Mesendoderm (in vitro differentiated cells): ENCODE results near the gene CA7.

Source experiments
- DNase-seq: peaks from one replicate; pipeline ENCODE4 v3.0.0; 2013
- H2AK5ac ChIP-seq: 2 replicates; pipeline ENCODE4 v1.6.1; 2013; ENCODE audit warnings: low read length, inconsistent platforms
- H2BK120ac ChIP-seq: 2 replicates; pipeline ENCODE4 v1.6.1; 2013; ENCODE audit warnings: low read depth, mild to moderate bottlenecking, low read length, moderate library complexity, mixed read lengths
- H2BK15ac ChIP-seq: replicated peaks from 2 replicates; pipeline ENCODE4 v1.6.1; 2013; ENCODE audit warnings: low read depth, mild to moderate bottlenecking, moderate library complexity
- H2BK5ac ChIP-seq: 2 replicates; pipeline ENCODE4 v1.6.1; 2013; ENCODE audit warnings: low read length, inconsistent platforms
- H3K18ac ChIP-seq: 2 replicates; pipeline ENCODE4 v1.6.1; 2013; ENCODE audit warnings: mild to moderate bottlenecking, low read length, mixed read lengths
- H3K23ac ChIP-seq: one replicate; pipeline ENCODE4 v1.6.1; 2013; ENCODE audit warnings: low read length
- H3K27ac ChIP-seq: 2 replicates; pipeline ENCODE4 v1.5.1; 2013; ENCODE audit warnings: low read depth, mild to moderate bottlenecking, inconsistent platforms, low read length, moderate library complexity
- H3K27me3 ChIP-seq: 2 replicates; pipeline ENCODE4 v1.6.1; 2013; ENCODE audit warnings: low read length, control low read depth, mild to moderate bottlenecking, inconsistent platforms; ENCODE audit not compliant: insufficient read depth, poor library complexity
- H3K36me3 ChIP-seq: 2 replicates; pipeline ENCODE4 v1.6.1; 2013; ENCODE audit warnings: low read length, inconsistent platforms; ENCODE audit not compliant: control insufficient read depth, insufficient read depth
- H3K4ac ChIP-seq: one replicate; pipeline ENCODE4 v1.6.1; 2013; ENCODE audit warnings: low read depth, mild to moderate bottlenecking, low read length, moderate library complexity
- H3K4me1 ChIP-seq: 2 replicates; pipeline ENCODE4 v1.6.1; 2013; ENCODE audit warnings: low read depth, low read length, inconsistent platforms; ENCODE audit not compliant: control insufficient read depth
- H3K4me2 ChIP-seq: 2 replicates; pipeline ENCODE4 v1.6.1; 2013; ENCODE audit warnings: low read length
- H3K4me3 ChIP-seq: 2 replicates; pipeline ENCODE4 v1.5.1; 2013; ENCODE audit warnings: mild to moderate bottlenecking, low read length
- H3K56ac ChIP-seq: one replicate; pipeline ENCODE4 v1.6.1; 2013; ENCODE audit warnings: low read length
- H3K79me1 ChIP-seq: 2 replicates; pipeline ENCODE4 v1.6.1; 2013; ENCODE audit warnings: low read length, inconsistent platforms
- H3K79me2 ChIP-seq: 2 replicates; pipeline ENCODE4 v1.6.1; 2013; ENCODE audit warnings: mild to moderate bottlenecking, low read length; ENCODE audit not compliant: control insufficient read depth, insufficient read depth
- H3K9ac ChIP-seq: 2 replicates; pipeline ENCODE4 v1.6.1; 2013; ENCODE audit warnings: low read length, inconsistent platforms
- H4K5ac ChIP-seq: one replicate; pipeline ENCODE4 v1.6.1; 2013; ENCODE audit warnings: low read length
- H4K8ac ChIP-seq: one replicate; pipeline ENCODE4 v1.6.1; 2013; ENCODE audit warnings: low read depth, mild to moderate bottlenecking, control low read depth, low read length, moderate library complexity
- WGBS: extraction: QIAGEN DNeasy Blood & Tissue Kit; methylation state at CpG from one replicate; pipeline ENCODE4 v1.1.7; 2013; ENCODE audit warnings: low lambda C conversion rate, missing lambda C conversion rate; ENCODE audit not compliant: insufficient coverage; ENCODE audit errors: extremely low coverage; 5-methylcytosine and 5-hydroxymethylcytosine counted together

CA7 gene

DNA sequence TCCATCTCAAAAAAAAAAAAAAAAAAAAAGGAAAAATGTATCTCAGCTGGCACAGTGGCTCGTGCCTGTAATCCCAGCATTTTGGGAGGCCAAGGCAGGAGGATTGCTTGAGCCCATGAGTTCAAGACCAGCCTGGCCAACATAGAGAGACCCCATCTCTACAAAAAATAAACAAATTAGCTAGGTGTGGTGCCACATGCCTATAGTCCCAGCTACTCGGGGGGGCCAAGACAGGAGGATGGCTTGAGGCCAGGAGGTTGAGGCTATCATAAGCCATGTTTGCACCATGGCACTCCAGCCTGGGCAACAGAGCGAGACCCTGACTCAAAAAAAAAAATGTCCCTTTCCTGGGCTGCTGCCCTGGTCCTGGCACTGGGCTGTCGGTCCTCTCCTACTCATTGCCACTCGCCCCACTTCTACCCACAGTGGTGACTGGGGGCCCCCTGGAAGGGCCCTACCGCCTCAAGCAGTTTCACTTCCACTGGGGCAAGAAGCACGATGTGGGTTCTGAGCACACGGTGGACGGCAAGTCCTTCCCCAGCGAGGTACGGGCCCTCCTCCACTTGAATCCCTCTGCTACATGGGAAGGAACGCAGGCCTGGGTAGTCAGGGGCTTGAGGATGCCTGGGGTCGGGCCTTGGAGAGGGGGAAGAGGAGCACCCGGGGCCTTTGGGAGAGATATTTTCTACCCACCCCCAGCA is 6.1 kb downstream of the CA7 start:
- H3K27me3 ChIP-seq = peaks cover 9% of the 10 kb centered on the region

DNA sequence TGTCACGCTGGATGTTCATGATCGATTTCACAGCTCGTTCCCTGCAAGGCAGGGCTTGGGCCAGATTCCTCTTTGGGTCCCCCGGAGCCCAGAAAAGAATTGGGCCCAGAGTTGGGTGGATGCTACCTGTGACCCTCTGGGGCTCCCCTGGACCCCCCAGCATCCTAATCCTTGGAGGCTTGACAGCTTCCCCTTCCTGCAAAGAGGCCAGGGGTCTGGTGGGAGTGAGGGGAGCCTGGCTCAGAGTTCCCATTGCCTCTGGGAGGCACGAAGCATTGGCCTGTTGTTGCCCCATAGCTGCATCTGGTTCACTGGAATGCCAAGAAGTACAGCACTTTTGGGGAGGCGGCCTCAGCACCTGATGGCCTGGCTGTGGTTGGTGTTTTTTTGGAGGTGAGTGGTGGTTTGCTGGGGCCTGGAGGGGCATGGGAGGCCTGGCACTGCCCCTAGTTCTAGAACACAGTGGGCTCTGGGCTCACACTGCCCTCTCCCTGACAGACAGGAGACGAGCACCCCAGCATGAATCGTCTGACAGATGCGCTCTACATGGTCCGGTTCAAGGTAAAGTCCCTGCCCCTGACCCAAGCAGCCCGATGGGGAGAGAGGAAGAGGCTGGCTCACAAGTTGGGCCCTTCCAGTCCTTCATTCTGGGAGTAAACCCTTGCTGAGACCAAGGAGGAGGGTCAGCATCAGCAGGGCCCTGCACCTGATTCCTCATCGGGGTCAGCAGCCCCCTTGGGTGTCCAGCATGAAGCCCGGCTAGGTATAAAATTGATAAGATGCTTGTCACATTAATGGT is 7.2 kb downstream of the CA7 start:
- H2BK120ac ChIP-seq = no peak overlapping the region
- no peak overlapping the region for H3K27ac ChIP-seq
- no peaks in the 10 kb centered on the region for H3K36me3 ChIP-seq
- no peak overlapping the region for H3K4ac ChIP-seq
- no peaks in the 10 kb centered on the region for H3K4me1 ChIP-seq
- no peak overlapping the region for H3K4me2 ChIP-seq
- no peak overlapping the region for H2BK5ac ChIP-seq
- WGBS = no CpG with 5 or more reads among the region's 13 CpGs
- H3K79me1 ChIP-seq = no peaks in the 10 kb centered on the region
- H2BK15ac ChIP-seq = no peak overlapping the region
- no peak overlapping the region for H3K23ac ChIP-seq
- H2AK5ac ChIP-seq = no peak overlapping the region
- H3K4me3 ChIP-seq = no peak overlapping the region
- no peaks in the 10 kb centered on the region for H3K79me2 ChIP-seq
- H3K27me3 ChIP-seq = peaks cover under 1% of the 10 kb centered on the region
- no peak overlapping the region for H4K8ac ChIP-seq
- no peak overlapping the region for H3K56ac ChIP-seq
- H3K9ac ChIP-seq = no peak overlapping the region
- no peak overlapping the region for H4K5ac ChIP-seq
- H3K18ac ChIP-seq = no peak overlapping the region
- no peak for DNase-seq

More for the DNA sequence above, 6.1 kb downstream of the CA7 start:
- Histone ChIP-seq H3K56ac (no peak overlapping the region), H3K4me3 (no peak overlapping the region), H3K23ac (no peak overlapping the region), H3K18ac (no peak overlapping the region), H3K36me3 (no peaks in the 10 kb centered on the region), H2AK5ac (no peak overlapping the region), H2BK15ac (no peak overlapping the region), H4K5ac (no peak overlapping the region), H3K4me2 (no peak overlapping the region), H2BK5ac (no peak overlapping the region), H3K79me1 (no peaks in the 10 kb centered on the region), H3K9ac (no peak overlapping the region), H3K4me1 (no peaks in the 10 kb centered on the region), H3K4ac (no peak overlapping the region), H2BK120ac (no peak overlapping the region), H3K27ac (no peak overlapping the region), H4K8ac (no peak overlapping the region), H3K79me2 (no peaks in the 10 kb centered on the region)
- DNase-seq = no peak
- no CpG with 5 or more reads among the region's 14 CpGs for WGBS

DNA sequence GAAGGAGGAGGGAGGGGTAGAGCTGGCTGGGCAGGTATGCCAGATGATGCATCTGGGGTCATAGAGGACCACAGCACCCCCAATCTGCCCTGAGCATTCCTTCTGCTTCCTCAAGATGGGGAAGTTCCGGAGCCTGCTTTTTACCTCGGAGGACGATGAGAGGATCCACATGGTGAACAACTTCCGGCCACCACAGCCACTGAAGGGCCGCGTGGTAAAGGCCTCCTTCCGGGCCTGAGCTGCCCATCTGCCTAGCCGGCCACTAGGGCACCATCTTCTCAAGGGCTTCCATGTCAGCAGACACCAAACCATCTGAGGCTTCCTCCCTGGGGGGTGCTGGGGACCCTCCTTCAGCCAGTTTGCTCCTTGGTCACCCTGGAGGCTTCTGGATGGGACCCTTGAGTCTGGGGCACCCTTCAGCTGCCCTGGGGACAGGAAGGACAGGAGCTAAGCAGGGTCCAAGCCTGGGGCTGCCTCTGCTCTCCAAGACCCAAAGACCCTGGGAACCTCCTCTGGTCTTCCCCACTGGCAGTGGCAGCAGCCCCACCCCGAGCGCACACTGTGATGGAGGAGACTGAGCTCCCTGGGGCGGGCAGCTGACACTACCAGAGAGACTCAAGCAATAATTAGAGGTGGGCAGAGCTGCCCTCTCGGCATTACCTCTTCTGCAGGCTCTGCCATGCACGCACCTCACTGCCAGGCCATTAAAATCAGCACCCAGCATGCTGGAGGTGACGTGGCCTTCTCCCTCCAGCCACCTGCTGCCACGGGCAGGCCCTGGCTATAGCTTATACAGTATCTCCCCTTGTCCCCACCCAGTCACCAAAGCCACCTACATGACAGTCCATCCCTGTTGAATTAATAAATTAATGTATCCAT is 9.3 kb downstream of the CA7 start:
- no peak overlapping the region for H4K5ac ChIP-seq
- H3K56ac ChIP-seq = no peak overlapping the region
- no peak overlapping the region for H4K8ac ChIP-seq
- no peak overlapping the region for H2AK5ac ChIP-seq
- no peaks in the 10 kb centered on the region for H3K79me1 ChIP-seq
- no peak overlapping the region for H3K4me2 ChIP-seq
- no peaks in the 10 kb centered on the region for H3K4me1 ChIP-seq
- H3K27me3 ChIP-seq = no peaks in the 10 kb centered on the region
- H3K36me3 ChIP-seq = no peaks in the 10 kb centered on the region
- no peak overlapping the region for H3K9ac ChIP-seq
- WGBS = no CpG with 5 or more reads among the region's 15 CpGs
- no peak overlapping the region for H3K18ac ChIP-seq
- no peak overlapping the region for H3K4ac ChIP-seq
- no peak overlapping the region for H2BK120ac ChIP-seq
- H3K4me3 ChIP-seq = no peak overlapping the region
- no peak overlapping the region for H3K27ac ChIP-seq
- H3K23ac ChIP-seq = no peak overlapping the region
- H2BK15ac ChIP-seq = no peak overlapping the region
- H3K79me2 ChIP-seq = no peaks in the 10 kb centered on the region
- DNase-seq = no peak
- no peak overlapping the region for H2BK5ac ChIP-seq

DNA sequence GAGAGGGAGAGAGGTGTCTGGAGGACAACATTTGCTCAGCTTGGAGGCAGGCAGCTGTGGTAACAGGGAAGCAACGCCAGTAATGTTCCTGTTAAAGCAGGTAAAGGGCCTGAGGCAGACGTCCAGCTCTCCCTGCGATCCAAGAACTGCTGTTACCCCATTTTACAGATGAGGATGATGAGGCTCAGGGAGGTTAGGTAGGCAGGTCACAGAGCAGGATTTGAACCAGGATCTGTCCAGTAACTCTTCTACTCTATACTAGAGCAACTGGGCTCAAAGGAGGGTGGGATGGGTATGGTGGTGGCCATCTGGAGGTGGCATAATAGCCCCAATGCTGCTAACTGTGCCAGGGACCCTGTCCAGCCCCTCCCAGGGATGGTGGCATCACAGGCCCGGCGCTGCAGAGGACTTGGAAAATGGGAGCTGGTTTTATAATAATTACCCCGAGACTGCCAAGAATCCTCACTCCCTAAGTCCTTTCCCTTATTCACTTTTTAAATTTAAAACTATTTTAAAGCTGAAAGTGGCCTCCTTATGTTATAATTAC is 12.0 kb downstream of the CA7 start:
- H3K4me3 ChIP-seq = no peak overlapping the region
- no peak overlapping the region for H3K4me2 ChIP-seq
- no peak for DNase-seq
- no peak overlapping the region for H3K23ac ChIP-seq
- H3K79me2 ChIP-seq = no peaks in the 10 kb centered on the region
- H3K18ac ChIP-seq = no peak overlapping the region
- H2AK5ac ChIP-seq = no peak overlapping the region
- H3K4me1 ChIP-seq = no peaks in the 10 kb centered on the region
- H2BK15ac ChIP-seq = no peak overlapping the region
- no peak overlapping the region for H3K56ac ChIP-seq
- H2BK120ac ChIP-seq = no peak overlapping the region
- H2BK5ac ChIP-seq = no peak overlapping the region
- H3K36me3 ChIP-seq = no peaks in the 10 kb centered on the region
- no CpG with 5 or more reads among the region's 6 CpGs for WGBS
- H3K27ac ChIP-seq = no peak overlapping the region
- no peaks in the 10 kb centered on the region for H3K79me1 ChIP-seq
- H4K5ac ChIP-seq = no peak overlapping the region
- no peaks in the 10 kb centered on the region for H3K27me3 ChIP-seq
- no peak overlapping the region for H3K9ac ChIP-seq
- H4K8ac ChIP-seq = no peak overlapping the region
- no peak overlapping the region for H3K4ac ChIP-seq

DNA sequence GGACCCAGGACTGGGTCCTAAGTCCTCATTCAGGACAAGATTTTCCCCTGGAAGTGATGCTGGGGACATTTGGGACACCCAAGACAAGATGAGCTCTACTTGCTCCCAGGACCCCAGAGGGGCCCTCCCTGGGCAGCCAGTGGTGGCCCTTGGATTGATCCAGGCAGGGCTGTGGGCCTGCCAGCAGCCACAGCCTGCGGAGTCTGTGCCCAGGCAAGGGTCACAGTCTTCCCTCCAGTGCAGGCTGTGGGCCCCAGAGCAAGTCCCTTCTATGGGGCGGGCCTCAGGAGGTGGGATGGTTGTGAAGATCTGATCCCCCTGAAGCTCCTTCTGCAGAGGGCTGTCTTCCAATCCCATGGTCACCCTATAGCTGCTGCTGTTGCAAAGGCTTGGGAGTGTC is 12.6 kb downstream of the CA7 start:
- Histone ChIP-seq H3K9ac (no peak overlapping the region), H2BK5ac (no peak overlapping the region), H4K5ac (no peak overlapping the region), H2BK120ac (no peak overlapping the region), H3K4me1 (no peaks in the 10 kb centered on the region), H2AK5ac (no peak overlapping the region), H3K18ac (no peak overlapping the region), H3K4ac (no peak overlapping the region), H3K27ac (no peak overlapping the region), H3K79me2 (no peaks in the 10 kb centered on the region), H3K4me2 (no peak overlapping the region), H4K8ac (no peak overlapping the region), H3K56ac (no peak overlapping the region), H3K27me3 (no peaks in the 10 kb centered on the region), H2BK15ac (no peak overlapping the region), H3K4me3 (no peak overlapping the region), H3K36me3 (no peaks in the 10 kb centered on the region), H3K23ac (no peak overlapping the region), H3K79me1 (no peaks in the 10 kb centered on the region)
- DNase-seq = no peak
- WGBS = no CpG with 5 or more reads among the region's 2 CpGs
